SK-N-SH treated with all-trans-retinoic acid at 6 μM for 48 hours (cell line): Measurements from ENCODE around the gene PIK3AP1.

Source experiments
- ATAC-seq: fragments of 200-7000 bp; cut with Tn5 transposase; 3 replicates; pipeline ENCODE4 v1.9.1; 2020; ENCODE audit warnings: mild to moderate bottlenecking, moderate library complexity
- ARNTL ChIP-seq: fragments of 450-650 bp; formaldehyde crosslinking; IDR thresholded peaks from 2 replicates; pipeline ENCODE4 v1.5.0; 2020; ENCODE audit warnings: low read depth, mild to moderate bottlenecking, moderate library complexity, borderline replicate concordance
- BACH2 ChIP-seq: fragments of 250-450 bp; sonication (Bioruptor Pico); IDR thresholded peaks from 2 replicates; pipeline ENCODE4 v1.9.0; 2021; ENCODE audit warnings: mild to moderate bottlenecking, borderline replicate concordance
- CSDC2 ChIP-seq: fragments of 250-450 bp; sonication (Bioruptor Pico); IDR thresholded peaks from 2 replicates; pipeline ENCODE4 v1.5.0; 2020; ENCODE audit warnings: mild to moderate bottlenecking, moderate library complexity
- ESRRG ChIP-seq: fragments of 250-450 bp; sonication (Bioruptor Pico); IDR thresholded peaks from 2 replicates; pipeline ENCODE4 v1.6.1; 2021; ENCODE audit warnings: mild to moderate bottlenecking
- GLIS3 ChIP-seq: fragments of 250-450 bp; sonication (Bioruptor Pico); IDR thresholded peaks from 2 replicates; pipeline ENCODE4 v1.5.0; 2020; ENCODE audit warnings: mild to moderate bottlenecking, moderate library complexity
- ISL1 ChIP-seq: fragments of 250-450 bp; sonication (Bioruptor Pico); IDR thresholded peaks from 2 replicates; pipeline ENCODE4 v2.1.2; 2022; ENCODE audit warnings: mild to moderate bottlenecking, moderate library complexity
- OSR1 ChIP-seq: fragments of 250-450 bp; sonication (Bioruptor Pico); IDR thresholded peaks from 2 replicates; pipeline ENCODE4 v1.8.0; 2022; ENCODE audit warnings: moderate library complexity, mild to moderate bottlenecking, inconsistent platforms
- PPARA ChIP-seq: fragments of 250-450 bp; sonication (Bioruptor Pico); IDR thresholded peaks from 2 replicates; pipeline ENCODE4 v1.5.0; 2020; ENCODE audit warnings: mild to moderate bottlenecking, borderline replicate concordance
- RARB ChIP-seq: fragments of 250-450 bp; sonication (Bioruptor Pico); IDR thresholded peaks from 2 replicates; pipeline ENCODE4 v1.8.0; 2021; ENCODE audit warnings: mild to moderate bottlenecking, moderate library complexity
- TOX ChIP-seq: fragments of 250-450 bp; sonication (Bioruptor Pico); IDR thresholded peaks from 2 replicates; pipeline ENCODE4 v1.8.0; 2021; ENCODE audit warnings: mild to moderate bottlenecking, moderate library complexity, borderline replicate concordance
- ZC3H10 ChIP-seq: fragments of 250-450 bp; sonication (Bioruptor Pico); IDR thresholded peaks from 2 replicates; pipeline ENCODE4 v1.5.1; 2021; ENCODE audit warnings: mild to moderate bottlenecking, moderate library complexity
- ZFP3 ChIP-seq: fragments of 250-450 bp; sonication (Bioruptor Pico); IDR thresholded peaks from 2 replicates; pipeline ENCODE4 v1.5.0; 2020; ENCODE audit warnings: mild to moderate bottlenecking, moderate library complexity
- ZFP30 ChIP-seq: fragments of 450-650 bp; formaldehyde crosslinking; IDR thresholded peaks from 2 replicates; pipeline ENCODE4 v1.5.0; 2022; ENCODE audit warnings: mild to moderate bottlenecking, moderate library complexity
- ZNF565 ChIP-seq: fragments of 450-650 bp; formaldehyde crosslinking; conservative IDR thresholded peaks from 2 replicates; pipeline ENCODE4 v1.5.0; 2020; ENCODE audit warnings: low read depth, mild to moderate bottlenecking, moderate library complexity
- ZNF70 ChIP-seq: fragments of 450-650 bp; formaldehyde crosslinking; IDR thresholded peaks from 2 replicates; pipeline ENCODE4 v1.5.0; 2020; ENCODE audit warnings: mild to moderate bottlenecking, moderate library complexity
- ZNF8 ChIP-seq: fragments of 450-650 bp; formaldehyde crosslinking; IDR thresholded peaks from 2 replicates; pipeline ENCODE4 v1.5.0; 2020; ENCODE audit warnings: mild to moderate bottlenecking, moderate library complexity
- TF ChIP-seq, protein P1 (sequence below): fragments of 250-450 bp; sonication (Bioruptor Pico); IDR thresholded peaks from 2 replicates; pipeline ENCODE4 v1.5.0; 2020; ENCODE audit warnings: mild to moderate bottlenecking, moderate library complexity
- TF ChIP-seq, protein P2 (sequence below): fragments of 250-450 bp; sonication (Bioruptor Pico); IDR thresholded peaks from 2 replicates; pipeline ENCODE4 v1.5.1; 2021; ENCODE audit warnings: mild to moderate bottlenecking, moderate library complexity
- TF ChIP-seq, protein P3 (sequence below): fragments of 250-450 bp; sonication (Bioruptor Pico); IDR thresholded peaks from 2 replicates; pipeline ENCODE4 v1.8.0; 2021; ENCODE audit warnings: low read depth, mild to moderate bottlenecking, moderate library complexity, borderline replicate concordance
- TF ChIP-seq, protein P4 (sequence below): fragments of 250-450 bp; sonication (Bioruptor Pico); IDR thresholded peaks from 2 replicates; pipeline ENCODE4 v1.8.0; 2020; ENCODE audit warnings: mild to moderate bottlenecking, moderate library complexity, borderline replicate concordance
- TF ChIP-seq, protein P5 (sequence below): fragments of 250-450 bp; sonication (Bioruptor Pico); IDR thresholded peaks from 2 replicates; pipeline ENCODE4 v1.5.1; 2020; ENCODE audit warnings: low read depth, mild to moderate bottlenecking, moderate library complexity

The PIK3AP1 gene

DNA sequence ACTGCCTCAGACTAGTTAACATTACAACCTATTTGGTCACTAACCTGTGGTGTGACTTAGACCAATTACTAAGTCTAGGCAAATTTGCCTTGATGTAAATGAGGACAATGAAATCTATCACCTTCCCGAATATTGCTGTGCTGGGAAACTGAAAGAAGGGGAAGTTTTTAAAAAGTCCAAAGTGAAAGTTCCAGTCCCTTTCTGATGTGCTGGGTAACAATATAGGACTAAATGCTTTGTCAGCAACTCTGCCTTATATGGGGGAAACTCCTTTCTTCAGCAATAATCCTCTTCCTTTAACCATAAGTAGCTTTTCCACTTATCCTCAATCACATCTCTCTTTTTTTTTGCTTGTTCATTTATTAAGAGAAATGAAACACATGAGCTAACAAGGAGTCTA, 3.9 kb downstream of the PIK3AP1 start (continued):
- TF ChIP-seq, protein P1, sequence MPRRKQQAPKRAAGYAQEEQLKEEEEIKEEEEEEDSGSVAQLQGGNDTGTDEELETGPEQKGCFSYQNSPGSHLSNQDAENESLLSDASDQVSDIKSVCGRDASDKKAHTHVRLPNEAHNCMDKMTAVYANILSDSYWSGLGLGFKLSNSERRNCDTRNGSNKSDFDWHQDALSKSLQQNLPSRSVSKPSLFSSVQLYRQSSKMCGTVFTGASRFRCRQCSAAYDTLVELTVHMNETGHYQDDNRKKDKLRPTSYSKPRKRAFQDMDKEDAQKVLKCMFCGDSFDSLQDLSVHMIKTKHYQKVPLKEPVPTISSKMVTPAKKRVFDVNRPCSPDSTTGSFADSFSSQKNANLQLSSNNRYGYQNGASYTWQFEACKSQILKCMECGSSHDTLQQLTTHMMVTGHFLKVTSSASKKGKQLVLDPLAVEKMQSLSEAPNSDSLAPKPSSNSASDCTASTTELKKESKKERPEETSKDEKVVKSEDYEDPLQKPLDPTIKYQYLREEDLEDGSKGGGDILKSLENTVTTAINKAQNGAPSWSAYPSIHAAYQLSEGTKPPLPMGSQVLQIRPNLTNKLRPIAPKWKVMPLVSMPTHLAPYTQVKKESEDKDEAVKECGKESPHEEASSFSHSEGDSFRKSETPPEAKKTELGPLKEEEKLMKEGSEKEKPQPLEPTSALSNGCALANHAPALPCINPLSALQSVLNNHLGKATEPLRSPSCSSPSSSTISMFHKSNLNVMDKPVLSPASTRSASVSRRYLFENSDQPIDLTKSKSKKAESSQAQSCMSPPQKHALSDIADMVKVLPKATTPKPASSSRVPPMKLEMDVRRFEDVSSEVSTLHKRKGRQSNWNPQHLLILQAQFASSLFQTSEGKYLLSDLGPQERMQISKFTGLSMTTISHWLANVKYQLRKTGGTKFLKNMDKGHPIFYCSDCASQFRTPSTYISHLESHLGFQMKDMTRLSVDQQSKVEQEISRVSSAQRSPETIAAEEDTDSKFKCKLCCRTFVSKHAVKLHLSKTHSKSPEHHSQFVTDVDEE (CRISPR knock-in tag), result no peak
- TF ChIP-seq RARB, result no peak
- TF ChIP-seq ZNF8 (CRISPR knock-in tag), result no peak
- no peak for TF ChIP-seq ESRRG (CRISPR knock-in tag)
- no peak for TF ChIP-seq BACH2 (CRISPR knock-in tag)

DNA sequence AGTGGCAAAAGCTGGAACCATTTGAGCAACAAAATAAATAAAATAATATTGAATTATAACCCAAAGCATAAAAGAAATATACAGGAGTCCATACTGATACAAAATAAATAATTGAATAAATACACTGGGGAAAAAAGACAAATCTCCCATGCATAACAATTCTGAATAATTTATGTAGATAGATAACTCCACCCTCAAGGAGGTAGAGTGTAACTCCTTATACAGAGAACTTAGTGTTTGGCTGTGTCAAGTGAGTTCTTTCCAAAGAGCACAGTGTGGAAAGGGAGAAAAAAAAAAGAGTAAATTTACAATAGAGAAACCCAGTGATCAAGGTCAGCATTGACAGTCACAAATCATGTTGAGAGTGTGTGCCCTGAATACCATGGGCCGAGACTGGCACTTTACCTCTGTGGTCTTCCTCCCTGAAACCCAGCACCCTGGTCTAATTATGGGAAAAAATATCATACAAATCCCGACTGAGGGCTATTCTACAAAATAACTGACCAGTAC, 5.5 kb downstream of the PIK3AP1 start:
- TF ChIP-seq ARNTL (no peak), ZFP30 (CRISPR knock-in tag) (no peak), GLIS3 (CRISPR knock-in tag) (no peak), ESRRG (CRISPR knock-in tag) (no peak)
- TF ChIP-seq, all 23 proteins: peak for 0
- ATAC-seq, result no peak

DNA sequence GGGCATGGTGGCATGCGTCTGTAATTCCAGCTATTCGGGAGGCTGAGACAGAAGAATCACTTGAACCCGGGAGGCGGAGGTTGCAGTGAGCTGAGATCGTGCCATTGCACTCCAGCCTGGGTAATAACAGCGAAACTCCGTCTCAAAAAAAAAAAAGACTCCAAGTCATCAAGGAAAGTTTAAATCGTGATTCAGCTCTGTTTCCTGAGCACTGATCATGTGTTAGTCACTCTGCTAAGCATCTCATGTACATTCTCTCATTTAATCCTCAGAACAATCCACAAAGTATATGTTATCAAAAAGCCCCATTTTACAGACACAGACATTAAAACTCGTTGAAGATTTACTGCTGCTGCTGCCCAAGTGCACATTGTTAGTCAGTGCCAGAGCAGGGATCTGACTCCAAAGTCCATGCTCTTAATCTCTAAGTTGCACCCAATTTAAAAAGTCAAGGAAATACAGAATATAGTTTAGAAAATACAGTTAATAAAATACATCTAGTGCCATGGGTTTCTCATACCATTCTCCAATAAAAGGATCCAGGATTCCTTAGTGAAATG, 6.2 kb downstream of the PIK3AP1 start:
- ATAC-seq, result no peak
- TF ChIP-seq ZFP3 (no peak), ZC3H10 (CRISPR knock-in tag) (no peak), TOX (CRISPR knock-in tag) (no peak), OSR1 (no peak), ESRRG (CRISPR knock-in tag) (no peak), ZNF70 (CRISPR knock-in tag) (no peak)

DNA sequence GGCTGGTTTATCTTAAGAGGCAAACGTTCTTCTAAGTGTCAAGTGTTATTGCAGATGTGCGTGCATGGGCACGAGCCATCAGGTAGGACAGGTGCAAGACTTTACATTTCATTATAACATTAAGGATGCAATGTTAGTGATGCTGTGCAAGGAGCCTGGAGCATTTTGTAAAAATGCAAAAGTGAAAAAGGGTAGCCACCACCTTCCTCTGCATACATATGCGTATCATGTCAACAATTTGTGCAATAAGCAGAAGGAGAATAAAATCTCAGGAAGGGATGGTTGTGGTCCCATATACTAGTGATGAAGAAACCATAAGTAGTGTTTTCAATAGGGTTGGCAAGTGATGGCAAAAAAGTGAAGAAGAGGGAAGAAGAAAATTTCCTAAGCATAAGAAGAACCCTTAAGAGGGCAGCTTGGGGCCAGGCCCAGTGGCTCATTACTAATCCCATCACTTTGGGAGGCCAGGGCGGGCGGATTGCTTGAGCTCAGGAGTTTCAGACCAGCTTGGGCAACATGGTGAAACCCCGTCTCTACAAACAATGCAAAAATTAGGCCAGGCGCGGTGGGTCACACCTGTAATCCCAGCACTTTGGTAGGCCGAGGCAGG, 7.5 kb downstream of the PIK3AP1 start:
- ATAC-seq, result no peak

DNA sequence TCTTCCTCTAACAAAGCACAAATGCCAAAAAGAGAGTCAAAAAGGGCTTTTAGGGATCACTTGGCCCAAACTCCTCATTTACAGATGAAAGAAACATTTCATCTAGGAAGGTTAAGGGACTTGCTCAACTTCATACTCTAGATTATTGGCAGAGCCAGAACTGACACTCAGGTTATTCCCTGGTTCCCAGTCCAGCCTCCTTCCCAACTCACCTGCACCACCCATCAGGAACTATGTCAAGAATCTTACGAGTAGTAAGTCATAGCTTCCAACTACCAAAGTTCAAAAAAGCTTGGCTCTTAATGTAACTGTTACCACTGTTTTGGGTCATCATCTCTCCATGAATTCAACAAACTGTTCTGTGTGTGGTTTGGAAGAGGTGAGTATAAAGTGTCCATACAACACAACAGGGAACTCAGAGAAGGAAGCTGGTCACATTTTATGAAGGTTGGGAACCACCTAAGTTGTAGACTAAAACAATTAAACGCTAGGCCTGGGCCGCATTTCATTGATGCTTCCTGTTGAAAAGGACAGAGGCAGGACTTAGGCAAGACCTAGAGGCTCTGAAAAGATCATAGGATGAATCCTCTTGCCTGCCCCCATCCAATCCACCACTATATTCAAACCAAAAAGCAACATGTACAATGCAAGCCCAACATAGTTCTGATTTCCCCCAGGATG, 9.1 kb downstream of the PIK3AP1 start:
- ATAC-seq, result no peak
- TF ChIP-seq ZNF8 (CRISPR knock-in tag) (no peak), PPARA (no peak), ISL1 (no peak), ZC3H10 (CRISPR knock-in tag) (no peak), GLIS3 (CRISPR knock-in tag) (no peak), ZNF70 (CRISPR knock-in tag) (no peak), ZNF565 (CRISPR knock-in tag) (no peak), ARNTL (no peak), OSR1 (no peak), ZFP3 (no peak), ESRRG (CRISPR knock-in tag) (no peak), BACH2 (CRISPR knock-in tag) (no peak), ZFP30 (CRISPR knock-in tag) (no peak)
- TF ChIP-seq, protein P2, sequence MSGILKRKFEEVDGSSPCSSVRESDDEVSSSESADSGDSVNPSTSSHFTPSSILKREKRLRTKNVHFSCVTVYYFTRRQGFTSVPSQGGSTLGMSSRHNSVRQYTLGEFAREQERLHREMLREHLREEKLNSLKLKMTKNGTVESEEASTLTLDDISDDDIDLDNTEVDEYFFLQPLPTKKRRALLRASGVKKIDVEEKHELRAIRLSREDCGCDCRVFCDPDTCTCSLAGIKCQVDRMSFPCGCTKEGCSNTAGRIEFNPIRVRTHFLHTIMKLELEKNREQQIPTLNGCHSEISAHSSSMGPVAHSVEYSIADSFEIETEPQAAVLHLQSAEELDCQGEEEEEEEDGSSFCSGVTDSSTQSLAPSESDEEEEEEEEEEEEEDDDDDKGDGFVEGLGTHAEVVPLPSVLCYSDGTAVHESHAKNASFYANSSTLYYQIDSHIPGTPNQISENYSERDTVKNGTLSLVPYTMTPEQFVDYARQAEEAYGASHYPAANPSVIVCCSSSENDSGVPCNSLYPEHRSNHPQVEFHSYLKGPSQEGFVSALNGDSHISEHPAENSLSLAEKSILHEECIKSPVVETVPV (CRISPR knock-in tag), result no peak
- TF ChIP-seq, protein P1 (CRISPR knock-in tag), result no peak
- TF ChIP-seq, protein P3, sequence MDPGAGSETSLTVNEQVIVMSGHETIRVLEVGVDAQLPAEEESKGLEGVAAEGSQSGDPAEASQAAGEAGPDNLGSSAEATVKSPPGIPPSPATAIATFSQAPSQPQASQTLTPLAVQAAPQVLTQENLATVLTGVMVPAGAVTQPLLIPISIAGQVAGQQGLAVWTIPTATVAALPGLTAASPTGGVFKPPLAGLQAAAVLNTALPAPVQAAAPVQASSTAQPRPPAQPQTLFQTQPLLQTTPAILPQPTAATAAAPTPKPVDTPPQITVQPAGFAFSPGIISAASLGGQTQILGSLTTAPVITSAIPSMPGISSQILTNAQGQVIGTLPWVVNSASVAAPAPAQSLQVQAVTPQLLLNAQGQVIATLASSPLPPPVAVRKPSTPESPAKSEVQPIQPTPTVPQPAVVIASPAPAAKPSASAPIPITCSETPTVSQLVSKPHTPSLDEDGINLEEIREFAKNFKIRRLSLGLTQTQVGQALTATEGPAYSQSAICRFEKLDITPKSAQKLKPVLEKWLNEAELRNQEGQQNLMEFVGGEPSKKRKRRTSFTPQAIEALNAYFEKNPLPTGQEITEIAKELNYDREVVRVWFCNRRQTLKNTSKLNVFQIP (CRISPR knock-in tag), result no peak
- TF ChIP-seq, protein P4, sequence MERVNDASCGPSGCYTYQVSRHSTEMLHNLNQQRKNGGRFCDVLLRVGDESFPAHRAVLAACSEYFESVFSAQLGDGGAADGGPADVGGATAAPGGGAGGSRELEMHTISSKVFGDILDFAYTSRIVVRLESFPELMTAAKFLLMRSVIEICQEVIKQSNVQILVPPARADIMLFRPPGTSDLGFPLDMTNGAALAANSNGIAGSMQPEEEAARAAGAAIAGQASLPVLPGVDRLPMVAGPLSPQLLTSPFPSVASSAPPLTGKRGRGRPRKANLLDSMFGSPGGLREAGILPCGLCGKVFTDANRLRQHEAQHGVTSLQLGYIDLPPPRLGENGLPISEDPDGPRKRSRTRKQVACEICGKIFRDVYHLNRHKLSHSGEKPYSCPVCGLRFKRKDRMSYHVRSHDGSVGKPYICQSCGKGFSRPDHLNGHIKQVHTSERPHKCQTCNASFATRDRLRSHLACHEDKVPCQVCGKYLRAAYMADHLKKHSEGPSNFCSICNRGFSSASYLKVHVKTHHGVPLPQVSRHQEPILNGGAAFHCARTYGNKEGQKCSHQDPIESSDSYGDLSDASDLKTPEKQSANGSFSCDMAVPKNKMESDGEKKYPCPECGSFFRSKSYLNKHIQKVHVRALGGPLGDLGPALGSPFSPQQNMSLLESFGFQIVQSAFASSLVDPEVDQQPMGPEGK (CRISPR knock-in tag), result no peak
- TF ChIP-seq, protein P5, sequence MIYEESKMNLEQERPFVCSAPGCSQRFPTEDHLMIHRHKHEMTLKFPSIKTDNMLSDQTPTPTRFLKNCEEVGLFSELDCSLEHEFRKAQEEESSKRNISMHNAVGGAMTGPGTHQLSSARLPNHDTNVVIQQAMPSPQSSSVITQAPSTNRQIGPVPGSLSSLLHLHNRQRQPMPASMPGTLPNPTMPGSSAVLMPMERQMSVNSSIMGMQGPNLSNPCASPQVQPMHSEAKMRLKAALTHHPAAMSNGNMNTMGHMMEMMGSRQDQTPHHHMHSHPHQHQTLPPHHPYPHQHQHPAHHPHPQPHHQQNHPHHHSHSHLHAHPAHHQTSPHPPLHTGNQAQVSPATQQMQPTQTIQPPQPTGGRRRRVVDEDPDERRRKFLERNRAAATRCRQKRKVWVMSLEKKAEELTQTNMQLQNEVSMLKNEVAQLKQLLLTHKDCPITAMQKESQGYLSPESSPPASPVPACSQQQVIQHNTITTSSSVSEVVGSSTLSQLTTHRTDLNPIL, result no peak

More for the DNA sequence above, 7.5 kb downstream of the PIK3AP1 start:
- TF ChIP-seq CSDC2 (CRISPR knock-in tag) (no peak), BACH2 (CRISPR knock-in tag) (no peak)
